HPDE6-E6E7 (cell line): Measurements from ENCODE around the gene DLX3.
A peak's percentile ranks its signal among the peaks of the same experiment; 100 is the strongest.

ENCODE experiments used
- DNase-seq: peaks from one replicate; pipeline ENCODE4 v3.0.0; 2011; ENCODE audit warnings: missing footprints; ENCODE audit errors: extremely low spot score

The DLX3 gene

DNA sequence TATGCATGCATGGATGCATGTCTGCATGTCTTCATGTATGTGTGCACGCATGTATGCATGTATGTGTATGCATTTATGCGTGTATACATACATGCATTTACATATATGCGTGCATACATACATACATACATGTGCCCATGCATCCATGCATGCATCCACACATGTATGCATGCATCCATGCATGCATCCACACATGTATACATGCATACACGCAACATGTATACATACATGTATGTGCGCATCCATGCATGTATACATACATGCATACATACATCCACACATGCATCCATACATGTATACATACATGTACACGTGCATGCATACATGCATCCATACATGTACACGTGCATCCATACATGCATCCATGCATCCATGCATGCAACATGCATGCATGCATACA lies 29.8 kb upstream of the DLX3 start:
- DNase-seq: no peak

DNA sequence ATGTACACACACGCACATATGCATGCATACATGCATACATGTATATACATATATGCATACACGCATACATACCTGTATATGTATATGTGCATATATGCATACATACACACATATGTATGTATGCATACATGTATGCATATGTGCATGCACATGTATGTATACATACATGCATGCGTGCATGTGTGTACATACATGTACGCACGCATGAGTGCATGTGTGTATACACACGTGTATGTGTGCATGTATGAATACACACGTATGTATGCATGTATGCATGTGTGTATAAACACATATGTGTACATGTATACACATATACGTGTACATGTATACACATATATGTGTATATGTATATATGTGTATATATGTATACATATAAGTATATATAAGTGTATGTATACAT lies 28.5 kb upstream of the DLX3 start:
- DNase-seq: no peak

DNA sequence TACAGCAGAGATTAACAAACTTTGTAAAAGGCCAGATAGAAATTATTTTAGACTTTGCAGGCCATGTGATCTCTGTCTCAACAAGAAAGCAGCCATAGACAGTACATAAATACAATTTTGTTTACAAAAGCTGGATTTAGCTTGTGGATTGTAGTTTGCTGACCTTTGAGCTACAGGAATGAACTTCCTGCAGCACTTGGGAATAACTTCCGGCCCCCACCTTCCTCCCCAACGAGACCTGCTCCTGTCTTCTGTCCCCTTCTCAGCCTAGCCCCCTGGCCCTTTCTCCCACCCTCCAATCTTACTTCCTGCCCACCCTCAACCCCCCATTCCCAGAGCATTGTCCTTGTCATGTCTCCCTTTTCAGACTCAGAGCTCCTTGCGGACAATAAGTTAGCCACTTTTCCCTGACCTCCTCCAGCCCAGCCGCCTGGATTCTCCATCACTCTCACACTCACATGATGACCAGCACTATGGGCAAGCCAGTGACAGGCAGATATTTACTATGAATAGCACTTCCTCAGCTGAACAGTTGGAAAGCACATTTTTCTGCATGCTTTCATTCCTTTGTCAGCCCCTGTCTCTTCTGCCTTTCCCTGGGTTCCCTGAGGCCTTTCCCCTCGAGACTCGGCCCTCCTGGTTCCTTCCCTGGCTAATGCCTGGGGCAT lies 27.6 kb upstream of the DLX3 start:
- DNase-seq: no peak

DNA sequence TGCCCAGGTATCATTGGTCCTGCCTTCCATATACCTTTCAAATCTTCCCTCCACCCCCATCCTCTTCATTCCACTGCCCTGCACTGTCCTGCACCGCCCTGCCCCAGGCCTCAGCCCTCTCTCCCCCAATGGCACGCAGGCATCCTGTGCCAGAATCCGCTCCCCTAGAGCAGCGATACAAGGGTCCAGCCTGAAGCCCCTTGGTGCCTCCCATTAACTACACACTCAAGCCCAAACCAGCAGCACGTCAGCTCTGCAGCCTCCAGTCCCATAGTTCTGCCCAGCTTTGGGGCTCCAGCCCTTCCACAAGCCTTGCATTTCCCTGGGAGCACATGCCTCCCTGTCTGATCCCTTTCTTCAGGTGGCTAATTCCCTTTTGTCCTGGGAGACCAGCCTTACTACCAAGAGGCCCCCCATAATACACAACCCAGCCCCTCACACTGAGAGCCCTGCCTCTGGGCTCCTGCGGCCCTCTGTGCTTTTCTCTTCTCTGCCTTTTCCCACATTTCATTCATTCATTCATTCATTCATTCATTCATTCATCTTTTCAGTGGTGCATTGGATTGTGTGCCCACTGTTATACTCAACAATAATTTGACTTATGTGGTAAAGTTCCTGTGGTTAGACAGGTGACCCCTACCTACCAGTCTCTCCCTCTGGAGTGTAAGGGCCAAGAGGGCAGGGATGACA lies 26.8 kb upstream of the DLX3 start:
- no peak for DNase-seq

DNA sequence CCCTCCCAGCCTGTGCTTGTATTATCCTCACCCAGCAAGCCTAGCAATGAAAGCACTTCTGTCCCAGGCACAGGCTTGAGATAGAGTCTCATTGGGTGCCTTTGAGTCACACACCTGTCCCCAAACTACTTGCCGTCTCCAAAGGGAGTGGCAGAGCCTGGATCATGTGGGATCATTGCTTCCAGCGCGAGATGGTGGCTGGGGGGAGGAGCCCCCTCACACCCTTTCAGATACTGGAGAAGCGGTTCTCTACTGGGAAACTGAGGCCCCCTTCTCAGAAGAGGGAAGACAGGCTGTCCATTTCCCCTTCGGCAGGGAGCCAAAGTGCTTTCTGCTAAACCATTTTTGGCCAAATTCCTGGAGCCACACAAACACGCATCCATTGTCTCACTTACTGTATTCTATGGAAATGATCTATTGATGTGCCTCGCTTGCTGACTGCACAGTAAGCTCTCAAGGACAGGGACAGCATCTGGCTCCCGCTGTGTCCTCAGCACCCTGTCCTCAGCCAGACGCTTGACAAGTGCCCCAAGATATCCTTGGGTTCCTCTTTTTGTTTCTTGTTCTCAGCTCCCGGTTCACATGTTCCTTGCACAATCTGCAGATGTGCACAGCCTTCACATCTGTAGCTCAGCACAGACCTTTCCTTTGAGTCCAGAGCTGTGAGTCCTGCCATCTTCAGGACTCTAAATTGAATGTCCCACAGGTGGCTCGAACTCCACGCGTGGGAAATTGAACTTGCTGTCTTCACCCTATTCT lies 26.0 kb upstream of the DLX3 start:
- DNase-seq: no peak

DNA sequence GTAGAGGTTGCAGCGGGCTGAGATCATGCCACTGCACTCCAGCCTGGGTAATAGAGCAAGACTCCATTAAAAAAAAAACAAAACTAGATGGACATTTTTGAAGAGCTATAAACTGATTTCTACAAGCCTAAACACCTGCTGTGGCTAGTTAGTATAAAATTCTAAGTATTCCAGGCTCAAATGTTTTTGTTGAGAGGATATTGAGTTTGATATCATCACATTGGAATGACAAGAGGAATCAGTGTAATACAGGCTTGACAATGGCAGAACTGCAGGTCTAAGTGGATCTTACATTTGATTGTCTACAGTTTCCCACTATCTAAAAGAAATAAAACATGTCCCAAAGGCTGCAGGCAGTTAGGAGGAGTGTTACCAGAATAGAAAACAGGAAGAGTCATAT lies 23.9 kb upstream of the DLX3 start:
- DNase-seq: no peak

DNA sequence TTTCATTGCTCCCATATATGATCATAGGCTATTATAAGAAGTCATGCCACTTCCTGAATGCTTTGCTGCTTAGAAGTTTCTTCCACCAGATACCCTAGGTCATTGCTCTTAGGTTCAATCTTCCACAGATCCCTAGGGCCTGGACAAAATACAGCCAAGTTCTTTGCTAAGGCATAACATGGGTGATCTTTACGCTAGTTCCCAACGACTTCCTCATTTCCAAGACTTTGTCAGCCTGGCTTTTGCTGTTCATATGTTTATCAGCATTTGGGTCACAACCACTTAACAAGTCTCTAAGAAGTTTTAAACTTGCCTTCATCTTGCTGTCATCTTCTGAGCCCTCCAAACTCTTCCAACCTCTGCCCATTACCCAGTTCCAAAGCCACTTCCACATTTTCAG lies 20.1 kb upstream of the DLX3 start:
- no peak for DNase-seq

DNA sequence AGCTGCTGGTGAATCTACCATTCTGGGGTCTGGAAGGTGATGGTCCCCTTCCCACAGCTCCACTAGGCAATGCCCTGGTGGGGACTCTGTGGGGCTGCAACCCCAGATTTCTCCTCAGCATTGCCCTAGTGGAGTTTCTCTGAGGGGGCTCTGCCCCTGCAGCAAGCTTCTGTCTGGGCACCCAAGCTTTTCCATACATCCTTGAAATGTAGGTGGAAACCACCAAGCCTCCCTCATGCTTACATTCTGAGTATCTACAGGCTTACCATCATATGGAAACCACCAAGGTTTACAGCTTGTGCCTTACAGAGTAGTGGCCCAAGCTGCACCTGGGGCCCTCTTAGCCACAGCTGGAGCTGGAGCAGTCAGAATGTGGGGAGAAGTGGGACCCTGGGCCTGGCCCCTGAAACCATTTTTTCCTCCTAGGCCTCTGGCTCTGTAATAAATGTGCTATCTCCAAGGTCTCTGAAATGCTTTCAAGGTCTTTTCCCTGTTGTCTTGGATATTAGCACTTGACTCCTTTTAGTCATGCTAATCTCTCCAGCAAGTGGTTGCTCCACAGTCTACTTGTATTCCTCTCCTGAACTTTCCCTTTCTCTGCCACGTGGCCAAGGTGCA lies 19.6 kb upstream of the DLX3 start:
- DNase-seq: no peak

DNA sequence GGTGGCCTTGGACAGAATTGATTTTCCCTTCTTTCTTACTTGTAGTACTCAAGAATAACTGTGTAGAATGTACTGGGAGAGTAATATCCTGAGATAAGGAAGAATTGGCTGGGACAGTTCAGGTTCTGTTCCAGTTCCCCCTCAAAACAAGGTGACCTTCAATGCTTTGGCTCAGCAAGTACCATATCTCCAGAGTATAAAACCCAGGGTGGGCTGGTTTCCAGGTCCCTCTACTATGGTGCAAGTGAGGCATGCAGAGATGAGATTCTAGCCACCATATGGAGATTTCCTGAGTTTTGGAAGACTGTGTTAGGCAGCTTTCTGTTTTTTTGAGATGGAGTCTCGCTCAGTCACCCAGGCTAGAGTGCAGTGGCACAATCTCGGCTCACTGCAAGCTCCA lies 18.1 kb upstream of the DLX3 start:
- no peak for DNase-seq

DNA sequence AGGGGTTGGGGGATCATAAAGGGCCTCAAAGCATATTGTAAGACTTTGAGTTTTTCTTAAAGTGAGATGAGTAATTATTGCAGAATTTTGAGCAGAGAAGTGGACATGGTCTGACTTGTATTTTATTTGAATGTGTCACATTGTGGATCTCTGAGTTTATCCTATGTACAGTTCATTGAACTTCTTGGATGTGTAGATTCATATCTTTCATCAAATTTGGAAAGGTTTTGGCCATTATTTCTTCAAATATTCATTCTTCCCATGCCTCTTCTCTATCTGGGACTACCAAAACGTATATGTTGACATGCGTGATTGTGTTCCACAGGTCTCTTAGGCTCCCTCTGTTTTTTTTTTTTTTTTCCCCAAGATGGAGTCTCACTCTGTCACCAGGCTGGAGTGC lies 14.3 kb upstream of the DLX3 start:
- no peak for DNase-seq

DNA sequence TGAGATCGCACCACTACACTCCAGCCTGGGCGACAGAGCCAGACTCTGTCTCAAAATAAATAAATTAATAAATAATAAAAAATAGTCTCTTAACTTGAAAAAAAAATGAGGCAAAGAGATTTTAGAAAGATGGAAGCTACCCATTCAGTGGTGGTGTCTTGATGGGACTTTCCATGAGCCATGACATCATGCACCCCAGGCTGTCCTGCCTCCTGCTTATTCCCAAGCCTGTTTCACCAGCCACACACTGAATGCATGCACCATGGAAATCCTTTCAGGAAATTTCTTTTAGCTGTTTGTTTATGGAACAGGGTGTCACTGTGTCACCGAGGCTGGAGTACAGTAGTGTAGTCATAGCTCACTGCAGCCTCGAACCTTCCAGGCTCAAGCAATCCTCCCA lies 8.9 kb upstream of the DLX3 start:
- no peak for DNase-seq

DNA sequence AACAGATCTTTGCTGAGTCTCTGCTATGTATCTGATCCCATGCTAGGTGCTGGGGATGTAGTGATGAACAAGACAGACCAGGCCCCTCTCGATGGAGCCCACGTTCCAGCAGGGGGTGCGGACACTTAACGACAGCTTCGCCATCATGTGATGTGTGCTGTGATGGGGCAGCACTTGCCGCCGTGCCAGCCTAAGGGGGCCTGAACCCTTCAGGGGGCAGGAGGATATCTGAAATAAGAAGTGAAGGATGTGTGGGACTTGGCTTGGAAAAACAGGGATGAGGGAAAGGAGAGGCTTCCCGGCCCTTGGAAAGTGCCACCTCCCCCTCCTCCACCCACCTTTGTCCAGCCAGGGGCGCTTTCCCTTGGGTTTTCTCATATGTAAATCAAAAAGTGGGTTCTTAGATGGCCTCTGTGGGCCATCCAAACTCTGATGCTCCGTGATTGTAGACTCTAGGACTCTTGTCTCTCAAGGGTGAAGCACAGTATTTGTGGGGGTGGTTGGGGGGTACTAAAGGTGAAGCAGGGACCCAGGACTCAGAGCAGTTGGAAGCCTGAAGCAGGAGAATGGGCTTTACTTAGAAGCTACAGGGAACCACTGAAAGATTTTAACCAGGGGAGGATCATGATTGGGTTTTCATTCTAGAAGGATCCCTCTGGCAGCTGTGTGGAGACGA lies 4.0 kb upstream of the DLX3 start:
- DNase-seq: no peak

DNA sequence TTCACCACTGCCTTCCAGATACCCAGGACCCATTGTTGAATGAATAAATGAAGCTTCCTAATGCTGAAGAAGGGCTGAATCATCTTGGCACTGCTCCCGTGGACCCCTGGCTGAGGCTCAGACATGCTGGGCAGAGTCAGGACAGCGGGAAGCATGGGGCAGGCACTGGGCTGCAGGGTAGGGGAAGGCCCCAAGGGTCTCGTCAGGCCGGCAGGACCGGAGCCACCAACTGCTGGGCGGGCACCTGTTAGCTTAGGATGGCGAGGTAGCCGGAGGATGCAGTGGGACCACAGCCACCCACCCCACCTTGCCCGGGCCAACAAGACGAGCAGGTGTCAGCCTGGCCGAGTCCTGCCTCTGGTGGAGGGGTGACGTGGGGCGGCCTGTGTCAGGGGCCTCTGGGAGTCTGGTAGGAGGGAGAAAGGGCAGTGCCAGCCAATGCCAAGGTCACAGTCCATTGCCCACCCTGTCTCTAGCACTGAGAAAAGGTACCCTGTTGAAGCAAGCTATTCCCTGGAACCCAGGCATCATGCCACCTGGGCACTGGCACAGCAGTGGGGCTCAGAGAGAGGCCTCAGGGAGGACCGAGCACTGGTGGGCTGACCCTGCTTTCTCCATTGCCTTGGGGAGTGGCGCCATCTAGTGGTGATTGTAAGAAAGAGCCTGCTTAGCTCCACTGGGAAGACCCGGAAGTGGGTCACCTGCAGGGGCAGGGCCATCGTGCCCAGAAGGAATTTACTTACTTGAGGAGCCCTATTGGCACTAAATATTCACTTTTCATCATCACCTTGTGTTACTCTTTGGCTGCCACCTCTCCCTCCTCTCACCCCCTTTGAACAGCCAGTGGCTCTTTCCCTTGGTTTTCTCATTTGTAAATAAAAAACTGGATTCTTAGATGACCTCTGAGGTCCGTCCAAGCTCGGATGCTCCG lies 3.0 kb upstream of the DLX3 start:
- DNase-seq: peak; percentile 90

DNA sequence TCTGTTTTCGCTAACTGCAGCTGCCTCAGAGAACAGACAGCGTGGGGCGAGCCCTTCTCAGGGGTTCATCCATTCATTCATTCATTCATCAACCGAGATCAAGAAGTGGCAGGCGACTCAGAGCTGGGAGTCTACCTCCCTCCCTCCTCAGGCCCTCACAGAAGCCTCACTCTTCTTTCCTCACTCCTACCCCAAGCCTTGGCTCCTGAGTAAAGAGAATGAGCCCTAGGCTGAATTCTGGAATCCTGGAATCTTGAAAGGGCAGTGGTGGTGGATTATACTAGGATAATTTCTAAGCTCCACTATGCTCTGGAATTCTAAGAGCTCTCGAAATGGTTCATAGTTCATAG lies 2.3 kb upstream of the DLX3 start:
- no peak for DNase-seq

DNA sequence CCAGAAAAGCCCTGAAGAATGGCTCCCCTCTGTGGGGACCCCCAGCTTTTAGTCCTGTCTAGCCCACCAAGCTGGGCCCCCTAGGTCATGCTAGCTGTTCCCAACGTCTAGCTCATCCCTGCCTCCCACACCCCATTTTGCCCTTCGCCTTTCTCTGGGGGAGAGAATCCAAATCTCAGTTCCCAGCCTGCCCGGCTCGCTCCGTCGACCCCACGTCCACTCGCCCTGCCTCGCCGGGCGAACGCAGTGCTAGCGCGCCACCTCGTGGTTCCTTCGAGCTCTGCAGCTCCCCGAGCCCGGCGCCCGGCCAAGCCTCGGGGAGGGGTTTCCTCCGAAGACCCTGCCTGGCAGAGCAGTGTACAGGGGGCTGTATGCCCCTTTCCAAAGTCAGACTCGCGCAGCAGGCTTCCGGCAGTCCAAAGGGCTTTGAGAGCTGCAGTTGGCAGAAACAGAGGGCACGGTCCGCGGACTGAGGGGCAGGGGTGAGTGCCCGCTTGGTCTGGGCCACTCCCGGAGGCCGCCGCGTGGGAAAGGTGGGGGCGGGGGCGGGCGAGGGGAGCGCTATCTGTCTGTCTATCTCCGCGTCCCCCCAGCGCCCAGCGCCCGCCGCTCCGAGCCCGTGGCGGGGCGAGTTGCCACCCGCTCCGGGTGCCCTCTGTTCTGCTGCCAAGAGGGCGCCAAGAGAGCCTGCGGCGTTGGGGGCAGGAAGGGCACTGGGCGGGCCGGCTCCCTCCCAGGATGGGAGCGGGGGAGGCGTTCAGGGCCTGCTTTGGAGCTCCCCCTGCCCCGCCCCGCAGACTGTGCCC lies 1.7 kb upstream of the DLX3 start:
- no peak for DNase-seq

DNA sequence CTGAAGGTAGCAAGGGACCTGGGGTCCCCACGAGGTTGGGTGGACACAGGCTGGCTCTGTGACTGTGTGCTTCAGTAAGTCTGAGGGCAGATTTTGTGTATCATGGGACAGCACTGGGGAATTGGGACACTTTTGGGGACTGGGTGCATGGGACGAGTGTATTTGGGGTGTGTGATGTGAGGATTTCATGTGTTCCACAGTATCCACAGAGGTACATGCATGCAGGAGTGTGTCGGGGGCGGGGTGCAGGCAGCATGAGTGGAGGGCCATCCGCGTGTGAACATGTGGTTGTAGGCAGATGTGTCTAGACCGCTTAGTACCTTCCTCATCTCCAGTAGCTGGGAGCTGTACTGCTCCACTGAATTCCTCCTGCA lies 1.1 kb upstream of the DLX3 start:
- no peak for DNase-seq

DNA sequence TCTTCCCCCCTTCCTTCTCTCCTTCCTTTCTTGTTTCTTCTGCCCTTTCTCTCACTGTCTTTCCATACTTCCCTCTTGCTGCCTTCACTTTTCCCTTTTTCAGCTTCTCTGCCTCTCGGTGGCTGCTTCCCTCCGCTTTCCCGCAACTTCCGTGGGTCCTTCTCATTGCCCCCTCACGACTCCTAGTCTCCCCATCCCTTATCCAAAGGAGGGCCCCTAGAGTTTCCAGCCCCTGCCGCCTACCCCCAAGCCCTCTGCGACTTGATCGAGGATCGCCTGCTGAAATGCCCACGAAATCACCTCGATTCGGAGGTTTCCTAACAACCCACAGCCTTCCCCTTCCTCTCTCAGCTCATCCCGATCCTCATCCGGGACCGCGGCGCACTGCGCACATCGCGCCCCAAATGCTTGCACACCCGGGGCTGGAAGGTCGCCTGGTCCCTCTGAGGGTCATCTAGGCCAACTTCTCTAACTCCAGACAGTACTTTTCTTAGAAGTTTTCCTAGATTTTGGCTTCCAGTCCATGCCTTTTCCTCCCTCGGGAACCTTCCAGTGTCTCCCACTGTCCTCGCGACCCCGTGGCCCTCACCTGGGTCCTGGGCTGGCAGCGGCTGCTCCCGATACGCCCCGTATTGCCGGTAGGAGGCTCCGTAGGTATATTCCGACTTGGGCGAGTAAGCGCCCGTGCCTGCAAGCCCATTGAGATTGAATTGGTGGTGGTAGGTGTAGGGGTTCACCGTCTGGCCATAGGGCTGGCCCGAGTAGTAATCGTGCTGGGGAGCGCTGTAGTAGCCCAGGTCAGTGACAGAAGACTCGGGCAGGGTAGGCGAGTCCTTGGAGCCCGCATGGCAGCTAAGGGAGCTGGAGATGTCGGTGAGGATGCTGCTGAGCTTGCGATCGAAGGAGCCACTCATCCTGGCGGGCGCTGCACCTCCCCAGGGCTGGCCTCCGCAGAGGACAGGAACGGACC lies 654 bp downstream of the DLX3 start:
- no peak for DNase-seq

DNA sequence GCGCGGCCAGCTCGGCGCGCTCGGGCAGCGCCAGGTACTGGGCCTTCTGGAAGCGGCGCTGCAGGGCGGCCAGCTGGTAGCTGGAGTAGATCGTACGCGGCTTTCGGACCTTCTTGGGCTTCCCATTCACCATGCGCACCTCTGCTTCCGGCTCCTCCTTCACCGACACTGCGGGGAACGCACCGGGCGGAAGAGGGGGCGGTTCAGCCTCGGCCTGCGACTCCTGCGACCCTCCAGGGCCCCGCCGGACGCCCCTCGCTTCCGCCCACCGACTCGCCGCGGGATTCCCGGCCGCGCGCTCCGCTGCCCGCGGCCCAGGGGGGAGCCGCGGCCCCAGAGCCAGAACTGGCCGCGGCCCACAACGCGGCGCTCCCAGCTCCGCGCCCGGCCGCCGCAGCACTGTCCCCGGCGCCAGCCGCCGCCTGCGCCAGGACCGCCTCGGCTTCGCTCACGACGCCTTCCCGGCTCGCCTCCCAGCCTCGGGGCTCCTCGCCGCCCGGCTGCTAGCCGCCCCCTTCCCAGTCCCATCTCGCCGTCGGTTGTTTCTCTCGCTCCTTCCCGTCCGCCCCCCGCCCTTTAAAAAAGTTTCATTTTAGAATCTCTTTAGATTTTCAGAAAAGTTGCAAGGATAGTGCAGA lies 1.5 kb downstream of the DLX3 start:
- no peak for DNase-seq
